ENCODE data around the gene ALKBH5.

The ALKBH5 gene

DNA sequence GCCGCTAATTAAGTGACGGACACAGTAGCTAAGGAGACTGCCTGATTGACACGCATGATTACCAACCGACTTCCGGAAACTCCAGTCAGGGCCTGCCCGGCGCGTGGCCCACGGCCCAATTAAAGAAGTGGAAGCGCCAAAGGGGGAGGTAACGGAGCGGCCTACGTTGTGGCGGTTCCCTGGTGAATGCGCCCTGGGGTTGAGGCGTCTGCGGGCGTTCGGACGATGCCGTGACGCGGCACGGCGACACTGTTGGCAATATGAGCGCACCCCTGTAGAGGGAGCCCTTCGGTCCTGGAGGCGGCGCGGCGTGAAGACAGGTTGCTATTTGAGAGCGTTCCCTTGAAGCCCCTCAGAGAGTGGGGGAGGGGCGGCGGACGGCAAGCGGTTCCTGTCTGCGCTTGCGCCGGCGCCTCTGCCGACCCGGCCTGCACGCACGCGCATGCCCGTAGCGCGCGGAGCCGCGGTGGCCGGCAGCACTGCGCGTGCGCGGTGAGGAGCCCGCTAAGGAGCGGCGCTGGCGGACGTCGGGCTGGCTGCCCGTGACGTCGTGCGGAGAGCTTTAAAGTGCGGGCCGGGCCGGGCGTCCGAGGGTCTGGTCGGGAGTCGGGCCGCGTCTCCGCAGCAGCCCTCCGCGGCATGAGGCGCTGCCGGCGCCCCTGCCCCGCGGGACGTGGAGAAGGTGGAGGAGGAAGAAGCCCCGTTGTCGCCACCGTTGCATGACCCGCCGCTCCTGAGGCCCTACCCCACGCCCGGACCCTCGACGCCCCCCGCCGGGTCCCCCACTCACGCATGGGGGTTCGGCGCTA, at the start of gene ALKBH5:
ALKBH5 (plus strand) TSS at position 495 of the 809 bp plus-strand sequence. CDS start 416 bp downstream, outside the sequence.
- peak; percentile 97 to 98 for DNase-seq

DNA sequence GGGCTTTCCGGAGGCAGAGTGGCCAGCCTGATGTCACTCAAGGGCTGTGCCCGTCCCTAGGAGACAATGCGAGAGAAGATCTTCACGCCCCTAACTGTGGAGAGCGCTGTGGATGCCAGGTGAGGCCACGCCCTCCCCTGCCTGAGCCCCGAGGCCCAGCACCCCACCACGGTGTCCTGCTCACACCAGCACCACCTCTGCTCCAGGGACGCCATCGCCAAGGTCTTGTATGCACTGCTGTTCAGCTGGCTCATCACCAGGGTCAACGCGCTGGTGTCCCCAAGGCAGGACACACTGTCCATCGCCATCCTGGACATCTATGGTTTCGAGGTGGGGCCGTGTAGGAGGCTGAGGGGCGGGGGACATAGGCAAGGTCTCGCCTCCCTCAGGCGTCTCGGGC, 47.3 kb upstream of the ALKBH5 start:
- DNase-seq, result no peak

DNA sequence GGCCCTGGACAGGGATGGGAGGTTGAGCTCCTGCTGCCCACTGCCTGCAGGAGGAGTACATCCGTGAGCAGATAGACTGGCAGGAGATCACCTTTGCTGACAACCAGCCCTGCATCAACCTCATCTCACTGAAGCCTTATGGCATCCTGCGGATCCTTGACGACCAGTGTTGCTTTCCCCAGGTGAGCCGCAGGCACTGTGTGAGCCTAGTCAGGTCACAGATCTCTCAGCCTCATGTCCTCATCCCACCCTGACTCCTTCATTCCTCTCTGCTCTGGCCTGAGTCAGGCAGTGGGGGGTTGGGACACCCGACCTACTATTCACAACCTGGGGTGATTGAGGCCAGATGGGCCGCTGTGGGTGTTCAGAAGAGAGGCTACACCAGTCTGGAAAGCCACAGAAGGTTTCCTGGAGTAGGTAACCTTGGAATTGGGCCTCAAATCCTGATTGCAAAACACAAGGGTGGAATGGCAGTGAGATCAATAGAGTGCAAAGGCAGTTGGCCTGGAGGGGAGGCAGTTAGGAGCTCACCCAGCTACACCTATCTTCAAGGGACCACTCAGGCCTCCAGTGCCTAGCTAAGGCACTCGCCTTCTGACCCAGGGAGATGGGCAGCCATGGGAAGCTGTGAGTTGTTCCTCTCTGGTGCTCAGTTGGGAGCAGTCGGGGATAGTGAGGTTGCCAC, 45.4 kb upstream of the ALKBH5 start:
- no peak for DNase-seq

DNA sequence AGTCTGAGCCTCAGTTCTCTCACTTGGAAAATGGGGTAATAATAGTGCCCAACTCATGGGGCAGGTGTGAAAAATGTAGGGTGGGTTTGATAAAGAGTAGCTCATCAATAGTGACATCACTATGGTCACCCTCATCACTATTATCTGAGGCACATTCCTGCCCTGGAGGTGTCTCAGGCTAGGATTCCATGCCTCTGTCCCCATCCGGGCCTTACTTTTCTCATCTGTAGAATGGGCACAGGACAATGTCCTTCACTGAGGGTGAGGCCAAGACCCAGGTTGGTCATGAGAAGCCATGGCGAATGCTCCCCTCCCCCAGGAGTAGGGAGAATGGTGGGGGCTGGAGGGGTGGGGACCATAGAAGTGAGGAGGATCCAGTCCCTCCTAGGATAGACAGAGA, 44.5 kb upstream of the ALKBH5 start:
- DNase-seq, result no peak

DNA sequence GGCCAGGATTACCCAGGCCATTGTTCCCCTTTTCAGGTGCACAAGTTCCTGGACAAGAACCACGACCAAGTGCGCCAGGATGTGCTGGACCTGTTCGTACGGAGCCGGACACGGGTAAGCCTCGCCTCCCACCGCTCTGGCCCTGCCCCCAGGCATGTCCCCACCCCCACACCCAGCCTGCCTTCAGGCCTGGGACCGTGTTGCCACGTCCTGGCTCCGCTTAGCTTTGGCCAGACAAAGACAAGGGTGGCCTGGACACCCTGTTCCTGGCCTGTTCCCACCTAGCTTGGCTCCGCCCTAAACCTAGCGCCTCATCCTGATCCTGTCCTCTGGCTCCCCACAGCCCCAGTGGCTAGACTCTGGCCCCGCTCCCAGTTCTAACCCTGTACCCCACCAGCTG, 44.1 kb upstream of the ALKBH5 start:
- DNase-seq, result no peak

DNA sequence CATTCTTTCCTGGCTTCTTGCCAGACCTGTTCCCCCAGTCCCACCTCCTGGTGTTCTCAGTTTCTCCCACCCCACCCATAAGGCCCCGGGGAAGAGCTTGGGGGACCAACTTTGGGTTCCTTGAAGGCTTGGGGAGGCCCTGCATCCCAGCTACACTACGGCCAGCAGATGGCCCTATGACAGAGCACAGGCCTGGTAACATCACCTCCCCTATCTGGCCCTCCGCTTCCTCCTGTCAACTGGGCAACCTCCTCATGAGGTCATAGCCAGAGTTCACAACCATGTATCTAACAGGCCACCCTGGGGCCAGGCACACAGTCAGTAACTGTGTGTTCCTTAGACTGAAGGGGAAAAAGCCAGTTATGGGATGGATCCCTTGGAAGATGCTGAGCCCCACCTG, 43.7 kb upstream of the ALKBH5 start:
- DNase-seq, result no peak

DNA sequence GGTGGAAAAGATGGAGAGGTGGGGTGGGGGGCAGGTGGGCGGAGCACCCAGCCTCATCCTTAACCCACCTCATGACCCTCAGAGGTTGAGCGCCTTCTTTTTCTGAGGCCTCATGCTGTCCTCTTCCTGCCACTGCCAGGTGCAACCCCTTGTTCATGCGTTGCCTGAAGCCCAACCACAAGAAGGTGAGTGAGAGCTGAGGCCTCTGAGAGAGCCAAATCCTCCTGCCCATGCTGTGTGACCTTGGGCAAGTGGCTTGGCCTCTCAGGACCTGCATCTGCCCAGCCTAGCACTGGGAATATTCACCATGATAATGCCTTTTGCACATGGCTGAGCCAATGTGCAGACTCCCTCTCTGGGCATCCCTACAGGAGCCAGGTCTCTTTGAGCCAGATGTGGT, 43.0 kb upstream of the ALKBH5 start:
- DNase-seq, result no peak

DNA sequence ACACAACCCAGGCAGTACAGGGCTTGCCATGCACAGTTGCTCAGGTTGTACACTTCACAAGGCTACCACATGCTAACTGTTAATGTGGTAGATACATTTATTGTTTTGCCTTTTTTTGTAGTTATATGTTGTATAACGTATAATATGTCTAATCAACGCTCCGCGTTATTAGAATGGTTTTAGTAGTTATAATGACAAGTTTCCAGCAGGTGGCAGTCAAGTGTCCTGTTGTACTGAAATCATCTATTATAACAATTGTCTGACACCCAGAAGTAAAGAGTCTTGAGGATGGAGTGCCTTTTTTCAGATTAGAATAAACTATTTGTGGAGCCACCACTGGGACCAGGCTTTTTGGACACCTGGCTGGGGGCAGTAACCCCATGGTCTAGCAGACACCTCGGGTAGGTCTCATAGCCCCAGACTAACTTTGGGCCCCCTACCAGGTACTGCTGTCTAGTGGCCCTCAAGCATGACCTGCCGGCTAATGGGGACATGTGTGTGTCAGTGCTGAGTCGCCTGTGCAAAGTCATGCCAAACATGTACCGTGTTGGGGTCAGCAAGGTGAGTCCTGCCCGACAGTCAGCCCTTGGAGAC, 42.3 kb upstream of the ALKBH5 start:
- no peak for DNase-seq

DNA sequence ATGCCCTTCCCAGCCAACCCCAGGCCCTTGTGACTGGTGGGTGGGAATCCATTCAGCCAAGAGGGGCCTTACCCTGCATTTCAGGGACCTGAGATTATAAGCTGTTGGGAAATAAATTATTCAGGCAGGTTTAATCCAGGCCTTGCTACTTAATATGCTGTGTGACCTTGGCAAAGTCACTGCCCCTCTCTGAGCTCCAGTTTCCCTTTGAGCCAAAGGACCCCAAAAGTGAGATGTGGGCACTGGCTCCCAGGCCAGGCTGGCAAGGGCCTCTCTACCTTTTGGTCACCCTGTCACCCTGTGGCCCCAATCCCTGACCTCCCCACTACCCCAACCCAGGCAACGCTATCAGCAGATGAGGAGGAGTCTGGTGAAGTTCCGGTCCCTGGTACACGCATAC, 41.2 kb upstream of the ALKBH5 start:
- no peak for DNase-seq

DNA sequence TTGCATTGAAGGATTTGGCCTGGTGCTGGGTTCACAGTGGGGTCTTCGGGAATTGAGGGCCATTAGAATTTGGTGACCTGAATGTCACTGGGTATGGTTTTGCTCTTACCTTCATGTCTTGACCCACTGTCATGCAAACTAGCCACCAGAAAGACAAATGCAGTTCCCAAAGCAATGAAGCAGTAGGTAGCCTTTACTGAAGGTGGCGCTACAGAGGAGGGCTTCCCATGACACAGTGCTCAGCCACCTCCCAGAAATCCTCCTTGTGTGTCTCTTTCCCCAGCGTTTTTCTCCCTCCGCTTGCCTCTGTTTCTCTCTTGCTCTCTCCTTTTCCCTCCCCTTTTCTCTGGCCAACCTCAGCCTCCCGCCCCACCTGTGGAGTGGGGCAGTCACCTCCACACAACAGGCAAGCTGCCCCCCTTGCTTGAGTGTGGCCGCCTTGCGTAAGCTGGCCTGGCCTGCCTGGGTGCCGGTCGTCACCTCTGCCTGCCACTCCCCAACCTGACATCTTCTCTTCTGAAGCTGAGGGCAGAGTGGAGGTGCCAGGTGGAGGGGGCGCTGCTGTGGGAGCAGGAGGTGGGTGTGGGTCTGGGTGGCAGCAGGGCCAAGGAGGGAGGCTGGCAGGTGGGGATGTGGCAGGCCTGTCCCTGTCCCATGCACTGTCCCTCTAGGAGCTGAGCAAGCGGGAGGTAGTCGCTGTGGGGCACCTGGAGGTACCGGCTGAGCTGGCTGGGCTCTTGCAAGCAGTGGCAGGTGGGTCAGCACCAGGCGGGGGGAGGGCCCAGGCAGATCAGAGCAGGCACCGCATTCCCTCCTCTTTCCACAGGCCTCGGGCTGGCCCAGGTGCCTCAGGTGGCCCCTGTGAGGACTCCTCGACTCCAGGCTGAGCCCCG, 40.3 kb upstream of the ALKBH5 start:
- no peak for DNase-seq

DNA sequence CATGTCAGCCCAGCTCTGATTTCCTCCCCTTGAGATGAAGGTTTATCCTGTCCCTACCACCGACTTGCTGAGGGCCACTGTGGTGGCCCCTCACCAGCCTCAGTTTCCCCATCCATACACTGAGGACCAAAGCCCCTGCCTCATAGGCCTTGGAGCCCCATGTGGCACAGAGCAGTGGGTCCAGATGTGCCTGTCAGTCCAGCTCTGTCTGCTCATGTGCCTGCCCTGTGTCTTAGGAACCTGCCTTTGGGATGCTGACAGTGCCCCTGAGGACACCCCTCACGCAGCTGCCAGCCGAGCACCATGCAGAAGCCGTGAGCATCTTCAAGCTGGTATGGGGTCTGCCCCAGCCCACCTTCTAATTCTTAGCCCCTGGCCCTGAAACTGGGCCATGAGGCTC, 39.4 kb upstream of the ALKBH5 start:
- no peak for DNase-seq

DNA sequence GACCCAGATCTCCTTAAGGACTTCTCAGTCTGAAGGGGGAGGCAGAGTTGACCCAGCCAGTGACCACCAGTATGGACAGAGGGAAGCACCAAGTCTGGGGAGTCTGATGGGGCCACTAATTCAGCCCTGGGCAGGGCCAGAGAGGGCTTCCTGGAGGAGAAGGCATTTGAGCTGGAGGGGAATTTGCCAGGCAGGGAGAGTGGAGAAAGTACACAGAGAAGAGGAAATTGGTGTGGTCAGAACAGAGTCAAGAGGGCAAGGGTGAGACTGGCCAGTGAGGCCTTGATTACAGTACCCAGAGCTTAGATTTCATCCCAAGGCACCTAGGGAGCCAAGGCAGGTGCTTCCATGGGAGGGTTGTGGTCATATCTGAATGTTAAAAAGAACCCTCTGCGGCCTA, 38.8 kb upstream of the ALKBH5 start:
- DNase-seq, result no peak

DNA sequence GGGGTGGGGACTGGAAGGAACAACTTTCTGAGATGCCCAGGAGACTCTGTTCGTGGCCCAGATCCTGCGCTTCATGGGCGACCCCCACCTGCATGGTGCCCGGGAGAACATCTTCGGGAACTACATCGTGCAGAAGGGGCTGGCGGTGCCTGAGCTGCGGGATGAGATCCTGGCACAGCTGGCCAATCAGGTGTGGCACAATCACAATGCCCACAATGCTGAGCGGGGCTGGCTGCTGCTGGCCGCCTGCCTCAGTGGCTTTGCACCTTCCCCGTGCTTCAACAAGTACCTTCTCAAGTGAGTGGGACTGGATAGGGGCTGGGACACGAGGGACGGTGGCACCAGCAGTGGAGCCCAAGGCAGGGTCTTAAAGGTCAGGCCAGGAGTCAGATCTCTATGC, 37.8 kb upstream of the ALKBH5 start:
- DNase-seq, result no peak

DNA sequence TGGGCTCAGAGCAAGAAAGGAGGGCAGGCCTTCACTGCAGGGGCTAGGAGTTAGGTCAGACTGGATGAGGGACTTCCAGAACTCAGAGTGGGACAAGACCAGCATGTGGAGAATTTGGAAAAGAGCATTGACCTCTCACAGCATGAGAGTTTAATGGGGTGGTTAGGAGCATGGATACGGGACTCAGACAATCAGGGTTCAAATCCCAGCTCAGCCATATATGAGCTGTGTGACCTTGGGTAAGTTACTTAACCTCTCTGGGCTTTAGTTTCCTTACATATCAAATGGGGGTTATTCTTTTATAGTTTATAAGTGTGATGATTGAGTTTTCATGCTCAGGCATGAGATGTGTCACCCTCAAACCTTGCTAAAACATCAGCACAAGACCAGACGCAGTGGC, 37.4 kb upstream of the ALKBH5 start:
- no peak for DNase-seq

DNA sequence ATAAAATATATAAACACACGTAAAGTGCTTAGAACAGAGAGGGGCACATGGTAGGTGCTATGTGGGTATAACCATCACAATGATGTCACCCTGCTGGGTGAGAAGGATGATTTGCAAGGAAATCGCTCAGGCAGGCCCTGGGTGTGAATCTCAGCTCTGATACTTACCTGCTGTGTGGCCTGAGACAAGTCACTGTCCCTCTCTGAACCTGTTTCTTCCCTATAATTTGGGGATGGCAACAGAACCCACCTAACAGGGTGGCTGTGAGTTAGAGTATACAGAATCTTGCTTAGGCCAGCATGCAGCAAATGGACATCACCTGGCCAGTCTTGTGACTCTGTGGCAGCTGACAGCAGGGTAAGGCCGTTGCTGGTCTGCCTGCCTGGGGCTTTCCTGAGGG, 36.6 kb upstream of the ALKBH5 start:
- DNase-seq, result no peak

DNA sequence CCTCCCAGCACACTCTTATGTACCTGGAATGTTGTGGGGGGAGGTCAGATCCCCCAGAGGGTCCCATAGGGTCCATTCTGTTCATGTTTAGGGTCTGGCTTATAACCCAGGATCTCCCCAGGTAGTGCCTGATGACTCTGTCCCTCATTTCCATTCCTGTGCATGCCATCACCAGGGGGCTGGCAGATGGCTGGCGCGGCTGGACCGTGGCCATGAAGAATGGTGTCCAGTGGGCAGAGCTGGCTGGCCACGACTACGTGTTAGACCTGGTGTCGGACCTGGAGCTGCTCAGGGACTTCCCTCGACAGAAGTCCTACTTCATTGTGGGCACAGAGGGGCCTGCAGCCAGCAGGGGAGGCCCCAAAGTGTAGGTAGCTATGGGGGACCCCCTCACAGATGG, 35.0 kb upstream of the ALKBH5 start:
- DNase-seq, result no peak

DNA sequence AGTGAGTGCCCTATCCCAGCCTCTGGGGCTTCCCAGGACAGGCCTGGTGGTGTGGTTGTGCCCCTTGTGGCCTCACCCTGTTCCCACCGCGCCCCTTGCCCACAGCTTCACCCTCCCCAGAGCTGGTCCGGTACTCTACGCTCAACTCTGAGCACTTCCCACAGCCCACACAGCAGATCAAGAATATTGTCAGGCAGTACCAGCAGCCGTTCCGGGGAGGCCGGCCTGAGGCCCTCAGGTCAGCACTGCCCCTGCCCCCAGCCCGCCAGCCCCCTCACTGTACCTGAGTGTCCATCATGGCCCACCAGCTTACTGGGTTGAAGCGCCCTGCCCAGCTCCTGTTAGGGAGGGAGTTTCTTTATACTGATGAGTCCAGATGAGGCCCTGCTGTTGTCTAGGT, 32.3 kb upstream of the ALKBH5 start:
- no peak for DNase-seq

DNA sequence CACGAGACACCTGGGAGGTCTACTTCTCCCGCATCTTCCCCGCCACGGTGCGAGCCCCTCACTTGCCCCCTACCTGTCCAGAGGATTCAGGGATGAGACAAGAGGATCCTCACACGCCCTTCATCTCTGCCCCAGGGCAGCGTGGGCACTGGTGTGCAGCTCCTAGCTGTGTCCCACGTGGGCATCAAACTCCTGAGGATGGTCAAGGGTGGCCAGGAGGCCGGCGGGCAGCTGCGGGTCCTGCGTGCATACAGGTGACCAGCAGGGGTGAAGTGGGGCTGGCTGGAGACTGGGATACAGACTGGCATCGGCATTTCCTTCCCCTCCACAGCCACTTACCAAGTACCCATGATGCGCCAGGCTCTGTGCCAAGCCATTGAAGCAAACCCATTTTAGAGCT, 28.4 kb upstream of the ALKBH5 start:
- no peak for DNase-seq

DNA sequence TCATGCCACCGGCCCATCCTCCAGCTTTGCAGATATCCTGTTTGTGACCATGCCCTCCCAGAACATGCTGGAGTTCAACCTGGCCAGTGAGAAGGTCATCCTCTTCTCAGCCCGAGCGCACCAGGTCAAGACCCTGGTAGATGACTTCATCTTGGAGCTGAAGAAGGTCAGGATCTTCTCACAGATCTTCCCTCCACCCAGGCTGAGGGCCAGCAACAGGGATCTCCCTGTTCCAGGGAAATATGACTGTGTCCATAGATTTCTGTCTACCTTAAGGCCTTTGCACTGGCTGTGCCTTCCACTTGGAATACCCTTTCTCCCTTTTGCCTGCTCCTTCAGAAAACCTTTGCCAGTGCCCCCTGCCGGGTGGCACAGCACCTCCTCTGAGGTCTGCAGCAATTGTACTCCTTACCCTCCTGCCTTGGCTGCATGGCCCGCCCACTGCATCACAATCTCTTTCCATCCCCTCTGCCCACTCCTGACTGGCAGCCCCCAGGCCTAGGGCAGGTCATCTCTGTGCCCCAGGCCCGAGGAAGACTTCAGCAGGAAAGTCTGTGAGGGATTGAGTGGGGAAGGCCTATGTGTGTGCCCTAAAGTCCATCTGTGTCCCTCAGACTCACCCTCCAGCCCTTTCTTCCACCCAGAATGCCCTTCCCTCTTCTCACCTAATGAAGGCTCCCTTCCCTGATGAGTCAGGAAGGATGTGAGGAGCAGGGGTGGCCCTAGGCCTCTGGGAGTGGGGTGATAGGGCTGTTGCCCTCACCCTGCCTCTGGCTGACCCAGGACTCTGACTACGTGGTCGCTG, 27.3 kb upstream of the ALKBH5 start:
- no peak for DNase-seq

DNA sequence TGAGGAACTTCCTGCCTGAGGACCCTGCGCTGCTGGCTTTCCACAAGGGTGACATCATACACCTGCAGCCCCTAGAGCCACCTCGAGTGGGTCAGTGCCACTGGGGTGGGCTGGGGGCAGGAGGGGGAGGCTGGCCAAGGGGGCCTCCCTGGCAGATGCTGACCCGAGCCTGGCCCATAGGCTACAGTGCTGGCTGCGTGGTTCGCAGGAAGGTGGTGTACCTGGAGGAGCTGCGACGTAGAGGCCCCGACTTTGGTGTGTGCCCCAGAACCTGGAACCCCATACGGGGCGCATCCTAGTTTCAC, 26.7 kb upstream of the ALKBH5 start:
- no peak for DNase-seq

DNA sequence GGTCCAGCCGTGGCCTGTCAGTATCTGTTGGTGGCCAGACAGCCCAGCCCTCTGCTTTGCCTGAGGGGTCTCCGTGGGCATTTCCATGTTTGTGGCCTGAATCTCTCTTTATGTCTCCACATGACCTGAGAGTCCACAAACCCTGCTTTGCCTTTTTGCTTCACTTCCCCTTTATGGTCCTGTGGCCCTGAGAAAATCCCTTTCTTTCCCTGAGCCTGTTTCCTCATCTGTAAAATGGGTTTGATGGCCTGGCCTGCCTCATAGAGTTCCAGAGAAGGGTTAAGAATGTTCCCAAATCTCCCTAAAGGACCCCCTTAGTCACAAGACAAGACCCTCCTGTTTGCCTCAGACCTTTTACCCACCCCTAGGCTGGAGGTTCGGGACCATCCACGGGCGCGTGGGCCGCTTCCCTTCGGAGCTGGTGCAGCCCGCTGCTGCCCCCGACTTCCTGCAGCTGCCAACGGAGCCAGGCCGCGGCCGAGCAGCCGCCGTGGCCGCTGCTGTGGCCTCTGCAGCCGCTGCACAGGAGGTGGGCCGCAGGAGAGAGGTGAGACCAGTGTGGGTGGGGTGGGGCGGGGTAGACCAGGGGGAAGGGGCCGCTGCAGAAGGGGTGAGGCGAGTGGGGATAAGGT, 26.2 kb upstream of the ALKBH5 start:
- DNase-seq, result no peak

DNA sequence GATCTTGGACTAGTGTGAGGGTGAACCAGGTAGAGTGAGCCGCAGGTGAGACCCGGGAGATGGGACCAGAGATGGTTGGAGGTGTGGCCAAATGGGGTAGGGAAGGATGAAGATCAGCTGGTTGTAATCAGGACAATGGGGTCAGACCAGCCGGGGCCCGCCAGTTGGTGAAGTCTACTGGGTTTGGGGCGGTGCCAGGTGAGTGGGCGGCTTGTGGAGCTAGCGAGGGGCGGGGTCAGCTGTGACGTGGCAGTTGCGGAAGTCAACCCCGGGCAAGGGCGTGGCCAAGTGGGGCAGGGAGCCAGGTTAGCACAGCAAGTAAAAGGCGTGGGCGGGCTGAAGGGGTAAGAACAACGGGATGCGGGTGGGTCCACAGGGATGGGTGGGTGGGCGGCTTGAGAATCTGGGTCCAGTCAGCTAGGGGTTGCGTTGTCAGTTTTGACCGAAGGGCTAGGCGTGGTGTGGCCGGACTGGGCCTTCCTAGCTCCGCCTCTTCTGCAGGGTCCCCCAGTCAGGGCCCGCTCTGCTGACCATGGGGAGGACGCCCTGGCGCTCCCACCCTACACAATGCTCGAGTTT, 25.5 kb upstream of the ALKBH5 start:
- peak; percentile 93 to 96 for DNase-seq
